Smooth muscle cell (in vitro differentiated cells): Measurements from ENCODE around the gene ZSCAN25. TPM values are rescaled to one million over a fixed set of nuclear protein-coding genes. Genes with fewer than 3 reads are reported as not detected.
"Not testable (repeated sequence)": the region's sequence is repeated elsewhere in the genome, so short reads cannot be mapped to it uniquely, and the experiment has no call there.

ENCODE experiments used
- DNase-seq: peaks from one replicate; lab custom pipeline; 2025; ENCODE audit not compliant: unreplicated experiment; lab: John Stamatoyannopoulos, UW
- H2AFZ ChIP-seq: fragments of 200-600 bp; sonication (generic); 2 replicates; pipeline ENCODE4 v1.6.0; 2016; ENCODE audit warnings: antibody characterized with exemption, low read depth, mild to moderate bottlenecking
- H3F3A ChIP-seq: fragments of 200-600 bp; sonication (generic); 2 replicates; pipeline ENCODE4 v1.6.0; 2017; ENCODE audit warnings: antibody characterized with exemption, low read depth
- H3K27ac ChIP-seq: fragments of 200-600 bp; sonication (generic); 2 replicates; pipeline ENCODE4 v1.5.1; 2016; ENCODE audit warnings: low read depth, mild to moderate bottlenecking
- H3K27me3 ChIP-seq: fragments of 200-600 bp; sonication (generic); 2 replicates; pipeline ENCODE4 v1.6.1; 2016; ENCODE audit warnings: low read depth, mild to moderate bottlenecking
- H3K36me3 ChIP-seq: fragments of 200-600 bp; sonication (generic); 2 replicates; pipeline ENCODE4 v1.5.1; 2016; ENCODE audit warnings: low read depth
- H3K4me1 ChIP-seq: fragments of 200-600 bp; sonication (generic); 2 replicates; pipeline ENCODE4 v1.5.1; 2016; ENCODE audit warnings: low read depth
- H3K4me2 ChIP-seq: fragments of 200-600 bp; sonication (generic); 2 replicates; pipeline ENCODE4 v1.6.0; 2016; ENCODE audit warnings: mild to moderate bottlenecking
- H3K4me3 ChIP-seq: fragments of 200-600 bp; sonication (generic); 2 replicates; pipeline ENCODE4 v1.5.1; 2016; ENCODE audit warnings: mild to moderate bottlenecking
- H3K79me2 ChIP-seq: fragments of 200-600 bp; sonication (generic); 2 replicates; pipeline ENCODE4 v1.6.0; 2016; ENCODE audit warnings: low read depth, mild to moderate bottlenecking
- H3K9ac ChIP-seq: fragments of 200-600 bp; sonication (generic); 2 replicates; pipeline ENCODE4 v1.6.0; 2016; ENCODE audit warnings: low read depth
- H3K9me3 ChIP-seq: fragments of 200-600 bp; sonication (generic); replicated peaks from 2 replicates; pipeline ENCODE4 v1.5.1; 2016; ENCODE audit warnings: low read depth
- H4K20me1 ChIP-seq: fragments of 200-600 bp; sonication (generic); 2 replicates; pipeline ENCODE4 v1.6.0; 2016; ENCODE audit warnings: low read depth
- CTCF ChIP-seq: fragments of 200-600 bp; sonication (generic); IDR thresholded peaks from 2 replicates; pipeline ENCODE4 v1.5.1; 2017; ENCODE audit warnings: borderline replicate concordance, mild to moderate bottlenecking, antibody characterized with exemption; ENCODE audit not compliant: insufficient read depth, poor library complexity, severe bottlenecking
- WGBS: methylation state at CpG from one replicate; pipeline ENCODE4 v1.1.7; 2016; ENCODE audit warnings: low lambda C conversion rate; 5-methylcytosine and 5-hydroxymethylcytosine counted together
- polyA plus RNA-seq: library from polyadenylated mRNA; unstranded; fragments of >200 nt; fragmentation: Nextera tagmentation; extraction: Ambion mirVana; gene quantifications from 2 replicates; pipeline ENCODE4 v1.2.1, GENCODE V29; 2016
- total RNA-seq: library from RNA; depleted of rRNA; stranded (reverse); fragments of >200 nt; gene quantifications from 2 replicates; pipeline ENCODE4 v1.2.3, GENCODE V29; 2014

ZSCAN25 gene
- 8.0 and 11.5 TPM in 2 replicates for total RNA-seq
- polyA plus RNA-seq: 6.2 and 10.0 TPM in 2 replicates

- H3K4me3 ChIP-seq: peak within 1 kb of the TSS; percentile 76
- peak; percentile 37 for TF ChIP-seq CTCF
- H3F3A ChIP-seq: no peaks in the 10 kb centered on the region
- DNase-seq: peak; percentile 45
- no peaks in the 10 kb centered on the region for H4K20me1 ChIP-seq
- peaks cover 9% of the 10 kb centered on the region for H3K4me1 ChIP-seq
- H2AFZ ChIP-seq: peak within 1 kb of the TSS; percentile 95
- WGBS: under 1% methylated on average over 59 of the region's 60 CpGs
- no peaks in the 10 kb centered on the region for H3K27me3 ChIP-seq
- H3K9me3 ChIP-seq: no peaks in the 10 kb centered on the region
- H3K79me2 ChIP-seq: peaks cover 16% of the 10 kb centered on the region
- H3K4me2 ChIP-seq: peak within 1 kb of the TSS; percentile 90
- H3K9ac ChIP-seq: peak within 1 kb of the TSS; percentile 79
- no peaks in the 10 kb centered on the region for H3K36me3 ChIP-seq
- peak within 1 kb of the TSS; percentile 83 for H3K27ac ChIP-seq
These were observed at the start of gene ZSCAN25 for GRCh38 chr7:99616359-99617191. Gene ZSCAN25, plus strand, starts transcription at chr7:99616946. Its CDS starts 2,661 bp downstream, at chr7:99619607.

GRCh38 chr7:99568770-99569169 lies 48.0 kb upstream of the ZSCAN25 start:
- Histone ChIP-seq H4K20me1 (peaks cover 89% of the 10 kb centered on the region), H3K36me3 (peaks cover 25% of the 10 kb centered on the region), H3K79me2 (peaks cover 51% of the 10 kb centered on the region), H3F3A (peaks cover 10% of the 10 kb centered on the region)
- 95% methylated on average over 7 of the region's 7 CpGs for whole genome bisulfite sequencing
- not testable (repeated sequence) for H3K27me3 ChIP-seq, H2AFZ ChIP-seq, H3K9me3 ChIP-seq, H3K4me2 ChIP-seq, DNase-seq, H3K4me3 ChIP-seq, H3K27ac ChIP-seq, H3K9ac ChIP-seq, H3K4me1 ChIP-seq

GRCh38 chr7:99571768-99572167 lies 45.0 kb upstream of the ZSCAN25 start:
- no peak overlapping the region for H2AFZ ChIP-seq
- H3K79me2 ChIP-seq: peaks cover 23% of the 10 kb centered on the region
- no peaks in the 10 kb centered on the region for H3K27me3 ChIP-seq
- no peak overlapping the region for H3K27ac ChIP-seq
- H4K20me1 ChIP-seq: peaks cover 74% of the 10 kb centered on the region
- no peak for DNase-seq
- WGBS: 99% methylated on average over 3 of the region's 3 CpGs
- TF ChIP-seq CTCF: no peak
- H3K9me3 ChIP-seq: no peaks in the 10 kb centered on the region
- H3F3A ChIP-seq: peaks cover 22% of the 10 kb centered on the region
- H3K4me3 ChIP-seq: no peak overlapping the region
- no peak overlapping the region for H3K4me2 ChIP-seq
- H3K4me1 ChIP-seq: no peaks in the 10 kb centered on the region
- H3K36me3 ChIP-seq: peaks cover 12% of the 10 kb centered on the region
- no peak overlapping the region for H3K9ac ChIP-seq

- Histone ChIP-seq H2AFZ (no peak overlapping the region), H3K4me3 (no peak overlapping the region), H3K36me3 (peaks cover 12% of the 10 kb centered on the region), H3K9me3 (no peaks in the 10 kb centered on the region), H3K4me1 (no peaks in the 10 kb centered on the region), H3K4me2 (no peak overlapping the region), H3K27me3 (no peaks in the 10 kb centered on the region), H3K27ac (no peak overlapping the region), H3K79me2 (peaks cover 15% of the 10 kb centered on the region), H3K9ac (no peak overlapping the region), H4K20me1 (peaks cover 61% of the 10 kb centered on the region), H3F3A (peaks cover 24% of the 10 kb centered on the region)
- 100% methylated on average over 1 of the region's 1 CpG for WGBS
- DNase-seq: no peak
- no peak for TF ChIP-seq CTCF
These were observed 43.5 kb upstream of the ZSCAN25 start for GRCh38 chr7:99573257-99573656.
